Nasal cavity respiratory epithelium epithelial cell of viscerocranial mucosa (primary cell): Measurements from ENCODE around the gene CKMT1B. TPM values are rescaled to one million over a fixed set of nuclear protein-coding genes. Genes with fewer than 3 reads are reported as not detected.

Experiments
- total RNA-seq: library from RNA; depleted of rRNA; stranded (reverse); fragments of >200 nt; gene quantifications from 2 replicates; pipeline ENCODE4 v1.2.3, GENCODE V29; 2014

The CKMT1B gene
- 17.8 and 69.5 TPM in 2 replicates for total RNA-seq

GRCh38 chr15:43593328-43594190, at the start of gene CKMT1B:
TSS of gene CKMT1B (plus strand) at chr15:43594027. CDS start at chr15:43594219, 192 bp downstream.

GRCh38 chr15:43589778-43590466, 3.9 kb upstream of the CKMT1B start, which contains the start of gene PPIP5K1:
TSS of gene PPIP5K1 (minus strand) at chr15:43590208. CDS start at chr15:43584504, 5,704 bp downstream.

GRCh38 chr15:43618700-43619099, 24.9 kb downstream of the CKMT1B start, which contains the start of gene STRC:
TSS of gene STRC (minus strand) at chr15:43618800. CDS start at chr15:43618722, 78 bp downstream.

Other genes starting within 250 kb of the CKMT1B start
- 42.4 and 49.6 TPM in 2 replicates for gene ZSCAN29, start 223.0 kb upstream of the CKMT1B start, total RNA-seq
- gene TUBGCP4, start 222.9 kb upstream of the CKMT1B start, total RNA-seq: 17.8 and 22.7 TPM in 2 replicates
- gene TP53BP1, start 100.9 kb upstream of the CKMT1B start, total RNA-seq: 31.1 and 74.0 TPM in 2 replicates
- gene MAP1A, start 76.4 kb upstream of the CKMT1B start, total RNA-seq: under 0.01 and 1.9 TPM in 2 replicates
- 53.3 and 101 TPM in 2 replicates for gene PPIP5K1, start 3.8 kb upstream of the CKMT1B start, total RNA-seq
- 0.34 and 0.71 TPM in 2 replicates for gene STRC, start 24.8 kb downstream of the CKMT1B start, total RNA-seq
- 1.4 and 6.7 TPM in 2 replicates for gene CATSPER2, start 54.8 kb downstream of the CKMT1B start, total RNA-seq
- gene CKMT1A, start 99.8 kb downstream of the CKMT1B start, total RNA-seq: 21.5 and 63.9 TPM in 2 replicates
- gene PDIA3, start 152.4 kb downstream of the CKMT1B start, total RNA-seq: 223 and 333 TPM in 2 replicates
- gene ELL3, start 182.9 kb downstream of the CKMT1B start, total RNA-seq: 21.9 and 24.1 TPM in 2 replicates
- 224 and 266 TPM in 2 replicates for gene SERF2, start 198.3 kb downstream of the CKMT1B start, total RNA-seq
- gene SERINC4, start 206.2 kb downstream of the CKMT1B start, total RNA-seq: 0.07 TPM in 1 of 2 replicates, not detected in the other
- gene HYPK, start 206.6 kb downstream of the CKMT1B start, total RNA-seq: 4.3 and 5.8 TPM in 2 replicates
- 28.4 and 38.1 TPM in 2 replicates for gene MFAP1, start 230.7 kb downstream of the CKMT1B start, total RNA-seq
- 1.4 and 1.6 TPM in 2 replicates for gene WDR76, start 233.0 kb downstream of the CKMT1B start, total RNA-seq